Hepatocyte (in vitro differentiated cells): ENCODE measurements around the gene SSH3. TPM values are rescaled to one million over a fixed set of nuclear protein-coding genes. Genes with fewer than 3 reads are reported as not detected.
A peak's percentile ranks its signal among the peaks of the same experiment; 100 is the strongest.

Source experiments
- DNase-seq: peaks from one replicate; pipeline ENCODE4 v3.0.0-alpha.2; 2016; ENCODE audit warnings: low spot score
- H2AFZ ChIP-seq: fragments of 200-600 bp; sonication (generic); 2 replicates; pipeline ENCODE4 v1.6.0; 2016; ENCODE audit warnings: antibody characterized with exemption, mild to moderate bottlenecking
- H3K27ac ChIP-seq: fragments of 200-600 bp; sonication (generic); 2 replicates; pipeline ENCODE4 v1.5.1; 2016; ENCODE audit warnings: mild to moderate bottlenecking
- H3K27me3 ChIP-seq: fragments of 200-600 bp; sonication (generic); 2 replicates; pipeline ENCODE4 v1.6.1; 2016
- H3K36me3 ChIP-seq: fragments of 200-600 bp; sonication (generic); replicated peaks from 2 replicates; pipeline ENCODE4 v1.5.1; 2016; ENCODE audit warnings: low read depth; ENCODE audit not compliant: insufficient read depth
- H3K4me1 ChIP-seq: fragments of 200-600 bp; sonication (generic); 2 replicates; pipeline ENCODE4 v1.5.1; 2016; ENCODE audit warnings: mild to moderate bottlenecking, moderate library complexity; ENCODE audit not compliant: insufficient read depth
- H3K4me2 ChIP-seq: fragments of 200-600 bp; sonication (generic); 2 replicates; pipeline ENCODE4 v1.6.0; 2016
- H3K4me3 ChIP-seq: fragments of 200-600 bp; sonication (generic); 2 replicates; pipeline ENCODE4 v1.5.1; 2016; ENCODE audit warnings: mild to moderate bottlenecking
- H3K79me2 ChIP-seq: fragments of 200-600 bp; sonication (generic); 2 replicates; pipeline ENCODE4 v1.6.0; 2017; ENCODE audit warnings: mild to moderate bottlenecking
- H3K9me2 ChIP-seq: fragments of 200-600 bp; sonication (generic); replicated peaks from 2 replicates; pipeline ENCODE4 v1.6.0; 2017; ENCODE audit warnings: mild to moderate bottlenecking; ENCODE audit not compliant: insufficient read depth
- H3K9me3 ChIP-seq: fragments of 200-600 bp; sonication (generic); 2 replicates; pipeline ENCODE4 v1.5.1; 2016; ENCODE audit warnings: low read depth, mild to moderate bottlenecking
- H4K20me1 ChIP-seq: fragments of 200-600 bp; sonication (generic); 2 replicates; pipeline ENCODE4 v1.6.0; 2016; ENCODE audit warnings: mild to moderate bottlenecking; ENCODE audit not compliant: insufficient read depth, poor library complexity, severe bottlenecking
- EZH2 ChIP-seq: fragments of 200-600 bp; sonication (generic); IDR thresholded peaks from 2 replicates; pipeline ENCODE4 v1.6.1; 2016; ENCODE audit warnings: antibody characterized with exemption, mild to moderate bottlenecking, borderline replicate concordance
- EZH2phosphoT487 ChIP-seq: fragments of 200-600 bp; sonication (generic); IDR thresholded peaks from one replicate; pipeline ENCODE4 v1.6.1; 2018; ENCODE audit warnings: antibody characterized with exemption, mild to moderate bottlenecking, low read depth, moderate library complexity; ENCODE audit not compliant: unreplicated experiment, severe bottlenecking
- WGBS: methylation state at CpG from one replicate; pipeline ENCODE4 v1.1.6; 2016; ENCODE audit warnings: low lambda C conversion rate; ENCODE audit errors: missing lambda C conversion rate; 5-methylcytosine and 5-hydroxymethylcytosine counted together
- polyA plus RNA-seq: library from polyadenylated mRNA; unstranded; fragments of >200 nt; fragmentation: Nextera tagmentation; extraction: Ambion mirVana; gene quantifications from 2 replicates; pipeline ENCODE4 v1.2.1, GENCODE V29; 2016
- total RNA-seq: library from RNA; depleted of rRNA; stranded (reverse); fragments of >200 nt; gene quantifications from 2 replicates; pipeline ENCODE4 v1.2.3, GENCODE V29; 2014
- TF ChIP-seq, protein P1 (sequence below): fragments of 200-600 bp; sonication (generic); IDR thresholded peaks from 2 replicates; pipeline ENCODE4 v1.5.1; 2016; ENCODE audit warnings: antibody characterized with exemption, mild to moderate bottlenecking; ENCODE audit not compliant: poor library complexity

The SSH3 gene
- total and polyA plus RNA-seq, 2 experiments from 2014 or later = 29.7 to 49.5 TPM

DNA sequence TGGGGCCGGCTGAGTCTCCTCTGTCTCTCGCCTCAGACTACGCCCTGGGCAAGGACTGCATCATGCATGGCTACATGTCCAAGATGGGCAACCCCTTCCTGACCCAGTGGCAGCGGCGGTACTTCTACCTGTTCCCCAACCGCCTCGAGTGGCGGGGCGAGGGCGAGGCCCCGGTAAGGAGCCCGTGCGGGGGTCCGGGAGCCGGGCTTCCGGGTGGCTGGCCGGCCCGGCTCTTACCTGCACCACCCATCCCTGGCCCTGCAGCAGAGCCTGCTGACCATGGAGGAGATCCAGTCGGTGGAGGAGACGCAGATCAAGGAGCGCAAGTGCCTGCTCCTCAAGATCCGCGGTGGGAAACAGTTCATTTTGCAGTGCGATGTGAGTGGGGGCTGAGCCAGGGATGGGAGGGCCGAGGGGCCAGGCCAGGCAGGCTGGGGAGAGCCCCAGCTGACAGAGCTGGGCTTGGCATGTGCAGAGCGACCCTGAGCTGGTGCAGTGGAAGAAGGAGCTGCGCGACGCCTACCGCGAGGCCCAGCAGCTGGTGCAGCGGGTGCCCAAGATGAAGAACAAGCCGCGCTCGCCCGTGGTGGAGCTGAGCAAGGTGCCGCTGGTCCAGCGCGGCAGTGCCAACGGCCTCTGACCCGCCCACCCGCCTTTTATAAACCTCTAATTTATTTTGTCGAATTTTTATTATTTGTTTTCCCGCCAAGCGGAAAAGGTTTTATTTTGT, 18.4 kb upstream of the SSH3 start:
- TF ChIP-seq, protein P1, sequence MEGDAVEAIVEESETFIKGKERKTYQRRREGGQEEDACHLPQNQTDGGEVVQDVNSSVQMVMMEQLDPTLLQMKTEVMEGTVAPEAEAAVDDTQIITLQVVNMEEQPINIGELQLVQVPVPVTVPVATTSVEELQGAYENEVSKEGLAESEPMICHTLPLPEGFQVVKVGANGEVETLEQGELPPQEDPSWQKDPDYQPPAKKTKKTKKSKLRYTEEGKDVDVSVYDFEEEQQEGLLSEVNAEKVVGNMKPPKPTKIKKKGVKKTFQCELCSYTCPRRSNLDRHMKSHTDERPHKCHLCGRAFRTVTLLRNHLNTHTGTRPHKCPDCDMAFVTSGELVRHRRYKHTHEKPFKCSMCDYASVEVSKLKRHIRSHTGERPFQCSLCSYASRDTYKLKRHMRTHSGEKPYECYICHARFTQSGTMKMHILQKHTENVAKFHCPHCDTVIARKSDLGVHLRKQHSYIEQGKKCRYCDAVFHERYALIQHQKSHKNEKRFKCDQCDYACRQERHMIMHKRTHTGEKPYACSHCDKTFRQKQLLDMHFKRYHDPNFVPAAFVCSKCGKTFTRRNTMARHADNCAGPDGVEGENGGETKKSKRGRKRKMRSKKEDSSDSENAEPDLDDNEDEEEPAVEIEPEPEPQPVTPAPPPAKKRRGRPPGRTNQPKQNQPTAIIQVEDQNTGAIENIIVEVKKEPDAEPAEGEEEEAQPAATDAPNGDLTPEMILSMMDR = no peak
- Histone ChIP-seq H2AFZ (no peak overlapping the region), H3K9me2 (no peaks in the 10 kb centered on the region), H3K36me3 (no peaks in the 10 kb centered on the region), H4K20me1 (no peaks in the 10 kb centered on the region), H3K9me3 (no peaks in the 10 kb centered on the region), H3K27ac (no peak overlapping the region), H3K4me1 (peaks cover 16% of the 10 kb centered on the region), H3K27me3 (no peaks in the 10 kb centered on the region), H3K79me2 (peaks cover 6% of the 10 kb centered on the region), H3K4me3 (no peak overlapping the region), H3K4me2 (no peak overlapping the region)
- WGBS = 96% methylated on average over 42 of the region's 45 CpGs
- DNase-seq = no peak

DNA sequence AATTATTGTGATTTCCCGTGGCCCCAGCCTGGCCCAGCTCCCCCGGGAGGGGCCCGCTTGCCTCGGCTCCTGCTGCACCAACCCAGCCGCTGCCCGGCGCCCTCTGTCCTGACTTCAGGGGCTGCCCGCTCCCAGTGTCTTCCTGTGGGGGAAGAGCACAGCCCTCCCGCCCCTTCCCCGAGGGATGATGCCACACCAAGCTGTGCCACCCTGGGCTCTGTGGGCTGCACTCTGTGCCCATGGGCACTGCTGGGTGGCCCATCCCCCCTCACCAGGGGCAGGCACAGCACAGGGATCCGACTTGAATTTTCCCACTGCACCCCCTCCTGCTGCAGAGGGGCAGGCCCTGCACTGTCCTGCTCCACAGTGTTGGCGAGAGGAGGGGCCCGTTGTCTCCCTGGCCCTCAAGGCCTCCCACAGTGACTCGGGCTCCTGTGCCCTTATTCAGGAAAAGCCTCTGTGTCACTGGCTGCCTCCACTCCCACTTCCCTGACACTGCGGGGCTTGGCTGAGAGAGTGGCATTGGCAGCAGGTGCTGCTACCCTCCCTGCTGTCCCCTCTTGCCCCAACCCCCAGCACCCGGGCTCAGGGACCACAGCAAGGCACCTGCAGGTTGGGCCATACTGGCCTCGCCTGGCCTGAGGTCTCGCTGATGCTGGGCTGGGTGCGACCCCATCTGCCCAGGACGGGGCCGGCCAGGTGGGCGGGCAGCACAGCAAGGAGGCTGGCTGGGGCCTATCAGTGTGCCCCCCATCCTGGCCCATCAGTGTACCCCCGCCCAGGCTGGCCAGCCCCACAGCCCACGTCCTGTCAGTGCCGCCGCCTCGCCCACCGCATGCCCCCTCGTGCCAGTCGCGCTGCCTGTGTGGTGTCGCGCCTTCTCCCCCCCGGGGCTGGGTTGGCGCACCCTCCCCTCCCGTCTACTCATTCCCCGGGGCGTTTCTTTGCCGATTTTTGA, 17.5 kb upstream of the SSH3 start:
- no peaks in the 10 kb centered on the region for H4K20me1 ChIP-seq
- no peak overlapping the region for H3K4me2 ChIP-seq
- DNase-seq = no peak
- TF ChIP-seq, protein P1 = no peak
- TF ChIP-seq EZH2phosphoT487 (no peak), EZH2 (no peak)
- H3K36me3 ChIP-seq = no peaks in the 10 kb centered on the region
- H3K9me2 ChIP-seq = no peaks in the 10 kb centered on the region
- H3K27me3 ChIP-seq = no peaks in the 10 kb centered on the region
- no peak overlapping the region for H3K27ac ChIP-seq
- H2AFZ ChIP-seq = no peak overlapping the region
- no peaks in the 10 kb centered on the region for H3K9me3 ChIP-seq
- H3K79me2 ChIP-seq = peaks cover 15% of the 10 kb centered on the region
- no peak overlapping the region for H3K4me3 ChIP-seq
- H3K4me1 ChIP-seq = peaks cover 20% of the 10 kb centered on the region
- WGBS = 95% methylated on average over 23 of the region's 39 CpGs

DNA sequence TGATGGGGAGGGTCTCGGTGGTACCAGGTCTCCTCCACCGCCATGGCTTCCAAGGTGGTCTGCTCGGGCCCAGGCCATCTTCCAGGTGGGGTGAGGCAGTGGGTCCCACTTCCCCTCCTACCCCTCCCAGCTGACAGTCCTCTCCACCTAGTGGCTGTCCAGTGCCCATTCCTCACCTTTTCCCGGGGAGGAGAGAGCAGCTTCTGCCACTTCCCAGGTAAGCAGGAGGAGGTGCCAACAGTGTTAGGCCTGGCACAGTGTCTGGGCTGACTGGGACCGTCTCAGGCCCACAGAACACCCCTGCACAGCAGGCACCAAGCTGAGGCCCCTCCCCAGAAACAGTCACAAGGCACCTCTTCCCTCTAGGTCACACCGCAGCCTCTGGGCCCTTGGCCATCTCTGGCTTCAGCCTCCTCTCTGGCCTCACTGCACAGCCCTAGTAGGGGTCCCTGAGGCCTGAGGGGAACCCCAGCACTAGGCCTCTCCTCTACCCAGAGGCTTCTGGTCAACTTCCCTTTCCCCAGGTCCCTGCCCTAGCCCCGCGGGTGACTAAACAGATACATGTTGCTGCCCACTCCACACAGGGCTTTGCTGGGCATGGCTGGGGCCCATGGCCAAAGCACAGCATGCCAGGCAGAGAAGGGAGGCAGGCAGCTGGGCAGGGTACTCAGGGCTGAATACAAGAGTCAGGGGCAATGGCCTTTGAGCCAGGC, 16.6 kb upstream of the SSH3 start:
- no peaks in the 10 kb centered on the region for H3K36me3 ChIP-seq

More for the DNA sequence above, 16.6 kb upstream of the SSH3 start:
- H3K9me3 ChIP-seq = no peaks in the 10 kb centered on the region
- DNase-seq = no peak
- peaks cover 16% of the 10 kb centered on the region for H3K79me2 ChIP-seq
- peaks cover 20% of the 10 kb centered on the region for H3K4me1 ChIP-seq
- H3K27ac ChIP-seq = peak overlapping the region; percentile 99
- 94% methylated on average over 7 of the region's 8 CpGs for WGBS
- H2AFZ ChIP-seq = no peak overlapping the region
- H3K4me2 ChIP-seq = no peak overlapping the region
- no peaks in the 10 kb centered on the region for H3K9me2 ChIP-seq
- no peaks in the 10 kb centered on the region for H3K27me3 ChIP-seq
- H4K20me1 ChIP-seq = no peaks in the 10 kb centered on the region
- H3K4me3 ChIP-seq = no peak overlapping the region
- TF ChIP-seq, protein P1 = no peak
- no peak for TF ChIP-seq EZH2
- no peak for TF ChIP-seq EZH2phosphoT487
